Heart left ventricle (tissue), 16 donors: ENCODE measurements around the gene SIKE1. TPM values are rescaled to one million over a fixed set of nuclear protein-coding genes. Genes with fewer than 3 reads are reported as not detected.

Experiments used
- ATAC-seq, 4 donors: fragments of 200-7000 bp; cut with Tn5 transposase; one replicate each; pipeline ENCODE4 v1.9.1; 2020 to 2022; ENCODE audit warnings: moderate library complexity in 4 of 4, mild to moderate bottlenecking in 3 of 4, moderate number of reproducible peaks in 1 of 4
- DNase-seq, 5 donors: peaks; one replicate each; pipeline ENCODE4 v3.0.0-alpha.2; 2020
- H3K27ac ChIP-seq, 12 donors: fragments of 200-600 bp; sonication (generic) in 4 of 12; one replicate each; pipeline versions ENCODE4 v1.5.0 to v1.8.0; 2016 to 2022; ENCODE audit warnings: mild to moderate bottlenecking in 2 of 12
- H3K27me3 ChIP-seq, 9 donors: fragments of 200-600 bp; sonication (generic) in 2 of 9; one replicate each; pipeline versions ENCODE4 v1.5.1 to v1.8.0; 2016 to 2022; ENCODE audit warnings: mild to moderate bottlenecking in 3 of 9
- H3K36me3 ChIP-seq, 9 donors: fragments of 200-600 bp; sonication (generic) in 2 of 9; one replicate each; pipeline versions ENCODE4 v1.5.0 to v1.8.0; 2018 to 2022; ENCODE audit warnings: mild to moderate bottlenecking in 2 of 9
- H3K4me1 ChIP-seq, 12 donors: fragments of 200-600 bp; sonication (generic) in 4 of 12; one replicate each; pipeline versions ENCODE4 v1.5.0 to v1.8.0; 2016 to 2022; ENCODE audit warnings: mild to moderate bottlenecking in 3 of 12
- H3K4me3 ChIP-seq, 12 donors: fragments of 200-600 bp; sonication (generic) in 4 of 12; one replicate each; pipeline versions ENCODE4 v1.5.0 to v1.8.0; 2017 to 2022; ENCODE audit warnings: mild to moderate bottlenecking in 9 of 12, moderate library complexity in 4 of 12
- H3K9me3 ChIP-seq, 12 donors: fragments of 200-600 bp; sonication (generic) in 4 of 12; one replicate each; pipeline versions ENCODE4 v1.5.0 to v1.8.0; 2016 to 2022; ENCODE audit warnings: mild to moderate bottlenecking in 1 of 12
- CTCF ChIP-seq, 12 donors: fragments of 200-600 bp; sonication (generic) in 4 of 12; IDR thresholded peaks; one replicate each; pipeline versions ENCODE4 v1.5.0 to v1.8.0; 2018 to 2022; ENCODE audit warnings: antibody characterized with exemption in 12 of 12, mild to moderate bottlenecking in 5 of 12
- POLR2A ChIP-seq, 2 donors: fragments of 450-650 bp; IDR thresholded peaks; one replicate each; pipeline ENCODE4 v1.6.1; 2017; ENCODE audit warnings: antibody characterized with exemption in 2 of 2, mild to moderate bottlenecking in 2 of 2, moderate library complexity in 2 of 2
- WGBS, 4 donors: extraction: QIAGEN DNeasy Blood & Tissue Kit in 2 of 4; methylation state at CpG; one replicate each; pipeline versions ENCODE4 v1.1.5 to v1.1.7; 2013 to 2018; 5-methylcytosine and 5-hydroxymethylcytosine counted together
- intact Hi-C, 10 donors: fragments of 100-400 bp; cut with DNase I; formaldehyde crosslinking; loops; one replicate each; pipeline versions ENCODE4 v1.11.1 to v1.14.2; 2022
- polyA plus RNA-seq, 2 donors: library from polyadenylated mRNA; stranded (reverse); fragments of 200-250 nt; gene quantifications; one replicate each; pipeline ENCODE4 v1.2.3, GENCODE V29; 2013
- total RNA-seq, 9 donors: library from RNA; depleted of rRNA in 2 of 9; stranded (reverse); fragments of >200 nt in 2 of 9; fragmentation: NEBNext Ultra II Directional in 3 of 9; extraction: Animal tissue kit (Norgen Biotek cat#: 25700) in 3 of 9; gene quantifications; one replicate each; pipeline versions ENCODE4 v1.1.0 to v1.2.4, GENCODE V29; 2016 to 2023
- donor health status: ischemic (EF 13 %, LVEDD 7.1; RV severe dilation, severe dysfunction).
- donor health status: healthy with polysubstance abuse.
- donor health status: DM: no; HTN: yes; CAD: no.
- donor health status: DM: no; HTN: no; CAD: no.
- donor health status: ischemic (EF 25% LVEDD 6.9; RV normal size, moderate dysfunction).
- donor health status: ischemic (EF 25% LVEDD 5.7; RV mildly dilated, moderate dysfunction).
- donor health status: healthy.
- donor health status: DM: yes; HTN: yes; CAD: no.
- donor health status: ischemic (EF 35%, LVEDD 5.7; RV mildly dilated, moderate dysfunction).
- donor health status: nonischemic (EF 11% LVEDD 7.7; RV severe dilation, severe dysfunction).
- donor health status: DM: yes; HTN: yes; CAD: no.
- donor health status: PGD.
- donor health status: ischemic (EF 29% LVEDD 5.4; RV normal size, mild dysfunction).
- donor health status: nonischemic (EF 23%, LVEDD 6.1; RV moderate dilation, normal function).

SIKE1 gene
- total and polyA plus RNA-seq, 11 donors: 20.4 to 41.7 (median 29.0) TPM

GRCh38 chr1:114757455-114758255 is 22.8 kb downstream of the SIKE1 start, which contains the start of gene CSDE1:
CSDE1 (minus strand) TSS chr1:114757984; CDS start chr1:114739890, 18,094 bp downstream.
- Histone ChIP-seq H3K27ac (peak within 1 kb of the TSS; percentile 92 to 100 (median 99)), H3K4me3 (peak within 1 kb of the TSS; percentile 81 to 99 (median 92)), H3K27me3 (no peaks in the 10 kb centered on the region), H3K9me3 (no peaks in the 10 kb centered on the region), H3K36me3 (no peaks in the 10 kb centered on the region), H3K4me1 (peaks cover 18 to 52% (median 41%) of the 10 kb centered on the region in 12 donors)
- intact Hi-C loops: loop anchor here in 6 of 10 donors (1.0 to 10.0 kb wide), 8 partner anchors 23 to 247 kb away; partner anchors contain the start of genes BCAS2 (in 5 of the 6), NRAS (in 3 of the 6), TRIM33 (in 2 of the 6) and SIKE1 (in 1 of the 6)
- ATAC-seq: peak; percentile 96 to 97 (median 97)
- 0 to 1% (median 1%) methylated on average over 29 to 50 of the region's 50 CpGs for WGBS, 4 donors
- peak; percentile 97 to 98 (median 98) for DNase-seq
- TF ChIP-seq CTCF (IDR thresholded peaks at IDR 0.05): peak in 11 of 12 donors; percentile 16 to 59 (median 40)
- TF ChIP-seq POLR2A (IDR thresholded peaks at IDR 0.05): peak in 1 of 2 donors; percentile 90

DNA sequence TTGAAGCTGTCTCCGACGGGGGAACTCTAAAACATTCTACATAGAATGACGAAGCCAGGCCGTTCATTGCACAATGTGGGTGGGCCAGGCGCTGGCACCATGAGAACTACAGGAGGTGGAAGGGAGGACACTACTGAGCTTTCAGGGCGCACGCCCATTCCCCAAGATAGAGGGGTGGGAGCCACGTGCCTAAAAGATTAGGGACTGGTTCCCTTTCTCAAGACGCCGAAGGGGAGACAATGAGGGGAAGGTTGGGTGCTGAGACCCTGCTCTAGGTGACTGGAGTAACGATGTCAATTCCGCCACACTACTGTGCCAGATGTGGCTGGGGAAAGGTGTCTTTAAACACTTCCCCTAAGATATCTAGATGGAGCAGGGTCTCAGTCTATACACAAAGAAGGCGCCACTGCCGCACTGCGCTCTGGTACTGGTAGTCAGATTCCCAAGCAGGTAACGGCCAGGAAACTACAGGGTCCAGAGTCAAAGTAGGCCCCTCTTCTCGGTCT is 23.5 kb downstream of the SIKE1 start:
- no peaks in the 10 kb centered on the region for H3K36me3 ChIP-seq
- intact Hi-C loops: loop anchor here in 6 of 10 donors (2.0 to 10.0 kb wide), 6 partner anchors 40 to 246 kb away; partner anchors contain the start of genes BCAS2 (in 4 of the 6), NRAS (in 3 of the 6) and TRIM33 (in 2 of the 6)
- ATAC-seq (peak in 1 of 4 donors; percentile 22), DNase-seq (peak in 3 of 5 donors; percentile 40 to 62 (median 47))
- 1 to 2% (median 1%) methylated on average over 17 of the region's 17 CpGs for WGBS, 4 donors
- no peaks in the 10 kb centered on the region for H3K9me3 ChIP-seq
- TF ChIP-seq CTCF (IDR thresholded peaks at IDR 0.05) (no peak), POLR2A (IDR thresholded peaks at IDR 0.05) (no peak)
- H3K4me1 ChIP-seq: peaks cover 18 to 58% (median 47%) of the 10 kb centered on the region in 12 donors
- peak overlapping the region; percentile 81 to 99 (median 92) for H3K4me3 ChIP-seq
- peak overlapping the region; percentile 92 to 100 (median 99) for H3K27ac ChIP-seq
- no peaks in the 10 kb centered on the region for H3K27me3 ChIP-seq

DNA sequence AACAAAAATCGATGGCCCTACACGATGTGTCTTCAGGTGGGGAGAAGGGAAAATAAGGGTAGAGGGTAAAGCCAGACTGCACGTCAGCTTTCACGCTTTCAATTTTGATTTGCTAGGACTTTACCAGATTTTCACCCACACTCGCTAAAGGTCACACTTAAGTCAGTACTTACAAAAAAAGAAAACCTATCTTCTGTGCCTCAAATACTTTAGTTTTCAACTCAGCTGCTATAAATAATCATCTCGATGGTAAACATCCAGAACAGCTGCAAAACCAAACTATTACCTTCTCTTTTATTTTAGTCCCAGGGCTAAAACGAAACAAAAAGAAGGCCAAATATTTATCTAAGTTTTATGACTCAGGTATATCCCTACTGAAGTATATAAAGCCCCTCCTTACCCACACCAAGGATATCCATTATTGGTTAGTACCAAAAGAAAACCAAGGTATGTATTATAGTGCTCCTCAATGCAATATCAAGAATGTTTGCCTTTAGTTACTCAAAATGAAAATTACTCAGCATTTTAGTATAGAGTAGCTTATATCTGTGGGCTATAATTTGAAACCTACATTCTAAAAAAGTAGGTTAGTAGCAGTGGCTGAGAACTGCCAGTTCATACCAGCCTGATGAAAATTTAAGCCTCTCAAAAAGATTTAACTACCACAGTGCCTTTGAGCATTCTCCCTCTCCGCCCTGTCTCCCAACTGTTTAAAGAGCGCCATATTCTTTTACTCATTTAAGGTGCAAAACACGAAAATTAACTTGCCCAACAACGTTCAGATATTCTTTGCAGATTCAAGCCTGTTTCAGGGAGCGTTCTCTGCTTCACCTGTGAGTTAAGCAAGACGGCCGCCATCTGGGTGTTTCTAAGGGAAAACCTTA is 24.2 kb downstream of the SIKE1 start:
- Histone ChIP-seq H3K4me3 (peak overlapping the region; percentile 81 to 99 (median 92)), H3K36me3 (no peaks in the 10 kb centered on the region), H3K27ac (peak overlapping the region in 11 of 12 donors; percentile 92 to 100 (median 99)), H3K27me3 (no peaks in the 10 kb centered on the region), H3K4me1 (peaks cover 21 to 66% (median 55%) of the 10 kb centered on the region in 12 donors), H3K9me3 (no peaks in the 10 kb centered on the region)
- no peak for ATAC-seq
- WGBS, 4 donors: 22 to 30% (median 28%) methylated on average over 14 of the region's 14 CpGs
- no peak for DNase-seq
- intact Hi-C loops: loop anchor here in 6 of 10 donors (2.0 to 10.0 kb wide), 6 partner anchors 39 to 245 kb away; partner anchors contain the start of genes BCAS2 (in 4 of the 6), NRAS (in 3 of the 6) and TRIM33 (in 2 of the 6)
- TF ChIP-seq CTCF (IDR thresholded peaks at IDR 0.05) (no peak), POLR2A (IDR thresholded peaks at IDR 0.05) (no peak)
